KOPT-K1 (cell line): ENCODE data around the gene GPD1L.
"Not testable (repeated sequence)": the region's sequence is repeated elsewhere in the genome, so short reads cannot be mapped to it uniquely, and the experiment has no call there.

ENCODE experiments used
- H3K27ac ChIP-seq: fragments of 200-600 bp; sonication (generic); 2 replicates; pipeline ENCODE4 v1.5.1; 2016; ENCODE audit warnings: antibody characterized with exemption, mild to moderate bottlenecking, low read depth, low read length; ENCODE audit not compliant: poor library complexity, severe bottlenecking
- H3K36me3 ChIP-seq: fragments of 200-600 bp; sonication (generic); 2 replicates; pipeline ENCODE4 v1.5.1; 2017; ENCODE audit warnings: antibody characterized with exemption, mild to moderate bottlenecking, low read length, moderate library complexity; ENCODE audit not compliant: insufficient read depth
- H3K9me3 ChIP-seq: fragments of 200-600 bp; sonication (generic); 2 replicates; pipeline ENCODE4 v1.5.1; 2017; ENCODE audit warnings: antibody characterized with exemption, low read length, mild to moderate bottlenecking; ENCODE audit not compliant: insufficient read depth, poor library complexity, severe bottlenecking

GPD1L gene

DNA sequence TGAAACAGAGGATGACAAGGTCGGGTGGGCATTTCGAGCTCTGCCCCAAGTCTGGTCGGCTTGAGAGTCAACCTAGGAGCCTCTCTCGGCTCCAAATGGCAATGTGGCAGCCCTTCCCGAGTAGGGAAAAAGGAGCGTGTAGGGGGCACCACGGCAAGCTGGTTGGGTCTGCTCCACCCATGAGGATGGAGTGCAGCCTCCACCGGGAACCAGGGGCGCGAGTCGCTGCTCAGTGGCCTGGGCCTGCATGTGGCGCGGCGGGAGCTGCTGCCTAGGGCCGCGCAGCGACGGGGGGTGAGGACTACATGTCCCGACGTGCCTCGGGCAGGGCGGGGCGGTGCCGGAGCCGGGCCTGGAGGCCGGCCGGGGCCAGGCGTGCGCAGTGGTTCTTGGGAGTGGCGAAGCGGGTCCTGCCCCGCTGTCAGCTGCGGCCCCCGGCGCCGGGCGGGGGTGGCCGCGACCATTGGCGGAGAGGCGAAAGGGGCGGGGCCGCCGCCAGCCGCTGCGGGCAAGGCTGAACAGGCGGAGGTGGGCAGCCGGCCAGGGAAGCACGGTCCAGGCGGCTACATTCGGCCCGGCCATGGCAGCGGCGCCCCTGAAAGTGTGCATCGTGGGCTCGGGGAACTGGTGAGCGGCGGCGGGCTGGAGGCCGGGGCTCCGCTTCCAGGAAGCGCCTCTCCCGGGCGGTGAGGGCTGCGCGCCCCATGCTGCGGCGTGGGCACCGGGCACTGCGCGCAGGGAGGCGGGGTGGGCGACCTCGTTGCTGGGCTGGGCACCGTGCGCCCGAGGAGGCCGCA is at the start of gene GPD1L:
Gene GPD1L (plus strand): TSS at position 489 of the 797 bp plus-strand sequence. CDS start 92 bp downstream, at position 581.
- Histone ChIP-seq H3K27ac (peak within 1 kb of the TSS; percentile 54), H3K9me3 (peaks cover 18% of the 10 kb centered on the region), H3K36me3 (no peaks in the 10 kb centered on the region)

DNA sequence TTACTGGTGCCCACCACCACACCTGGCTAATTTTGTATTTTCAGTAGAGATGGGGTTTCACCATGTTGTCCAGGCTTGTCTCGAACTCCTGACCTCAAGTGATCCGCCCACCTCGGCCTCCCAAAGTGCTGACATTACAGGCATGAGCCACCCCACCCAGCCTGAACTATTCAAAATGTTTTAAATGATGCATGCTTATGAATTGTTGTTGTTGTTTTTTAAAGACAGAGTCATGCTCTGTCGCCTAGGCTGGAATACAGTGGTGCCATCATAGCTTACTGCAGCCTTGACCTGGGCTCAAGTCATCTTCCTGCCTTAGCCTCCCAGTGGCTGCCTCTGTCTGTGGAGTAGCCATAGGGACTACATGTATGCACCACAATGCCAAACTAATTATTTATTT is 48.0 kb upstream of the GPD1L start:
- peaks cover 15% of the 10 kb centered on the region for H3K9me3 ChIP-seq
- not testable (repeated sequence) for H3K36me3 ChIP-seq, H3K27ac ChIP-seq

DNA sequence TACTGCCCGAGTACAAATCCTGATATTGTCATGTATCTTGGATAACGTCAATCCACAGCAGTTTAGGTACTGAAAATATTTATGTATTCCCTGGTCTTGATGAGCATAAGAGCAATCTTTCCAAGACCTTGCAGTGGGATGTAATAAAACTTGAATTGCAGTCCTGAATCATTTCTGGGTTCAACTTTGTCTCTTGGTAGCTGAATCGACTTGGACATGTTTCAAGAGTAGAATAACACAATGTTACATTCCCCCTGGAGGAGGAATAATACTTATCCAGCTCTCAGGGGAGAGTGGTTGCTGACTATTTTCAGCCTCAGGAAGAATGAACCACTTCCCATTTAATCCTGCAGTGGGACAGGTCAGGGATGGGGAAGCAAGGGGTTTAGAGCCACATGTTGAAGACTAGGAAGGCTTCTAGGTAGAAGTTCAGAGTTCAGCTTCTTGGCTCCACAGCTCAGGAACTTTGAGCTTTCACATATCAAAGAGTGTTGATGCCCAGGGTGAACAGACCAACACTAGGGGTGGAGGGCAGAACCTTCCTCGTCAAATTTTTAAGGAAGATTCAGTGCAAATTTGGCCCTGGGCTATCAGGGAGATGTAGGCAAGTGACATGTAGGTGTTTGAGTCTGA is 43.4 kb upstream of the GPD1L start:
- H3K9me3 ChIP-seq = no peaks in the 10 kb centered on the region
- H3K27ac ChIP-seq = no peak overlapping the region
- H3K36me3 ChIP-seq = no peaks in the 10 kb centered on the region

DNA sequence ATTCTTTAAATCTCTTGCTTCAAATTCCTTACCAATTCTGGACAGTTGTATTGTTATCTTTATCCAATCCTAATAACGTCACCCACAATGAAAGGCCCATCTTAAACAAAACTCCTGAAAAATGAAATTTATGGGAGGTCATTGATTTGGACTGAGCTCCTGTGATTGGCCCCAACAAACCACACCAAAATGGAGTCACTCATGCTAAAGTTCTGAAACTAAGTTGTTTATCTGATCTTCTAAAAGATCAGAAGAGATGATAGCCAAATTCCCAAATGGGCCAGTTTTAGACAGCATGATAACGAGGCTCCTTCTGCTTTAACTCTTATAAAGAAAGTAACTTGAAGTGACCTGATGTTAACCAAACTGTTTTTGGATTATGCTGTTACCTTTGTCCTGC is 39.7 kb upstream of the GPD1L start:
- no peaks in the 10 kb centered on the region for H3K9me3 ChIP-seq
- H3K27ac ChIP-seq = no peak overlapping the region
- no peaks in the 10 kb centered on the region for H3K36me3 ChIP-seq

DNA sequence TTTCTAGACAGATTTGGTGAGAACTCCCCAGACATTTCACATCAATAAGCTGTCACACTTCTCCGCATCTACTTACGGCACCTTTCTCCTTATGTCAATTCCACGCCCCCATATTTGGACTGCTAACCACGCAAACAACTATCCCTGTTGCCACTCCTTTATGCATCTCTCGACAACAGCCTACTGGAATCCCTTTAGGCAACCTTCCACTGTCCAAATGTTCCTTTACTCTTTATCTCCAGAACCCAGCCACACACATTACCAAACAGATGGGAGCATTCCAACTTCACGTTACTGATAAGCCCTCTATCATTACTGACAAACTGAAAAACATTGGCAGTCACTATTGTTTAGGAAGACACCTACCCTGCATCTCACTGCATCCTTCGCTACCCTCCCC is 32.2 kb upstream of the GPD1L start:
- H3K36me3 ChIP-seq, H3K27ac ChIP-seq, H3K9me3 ChIP-seq: not testable (repeated sequence)

DNA sequence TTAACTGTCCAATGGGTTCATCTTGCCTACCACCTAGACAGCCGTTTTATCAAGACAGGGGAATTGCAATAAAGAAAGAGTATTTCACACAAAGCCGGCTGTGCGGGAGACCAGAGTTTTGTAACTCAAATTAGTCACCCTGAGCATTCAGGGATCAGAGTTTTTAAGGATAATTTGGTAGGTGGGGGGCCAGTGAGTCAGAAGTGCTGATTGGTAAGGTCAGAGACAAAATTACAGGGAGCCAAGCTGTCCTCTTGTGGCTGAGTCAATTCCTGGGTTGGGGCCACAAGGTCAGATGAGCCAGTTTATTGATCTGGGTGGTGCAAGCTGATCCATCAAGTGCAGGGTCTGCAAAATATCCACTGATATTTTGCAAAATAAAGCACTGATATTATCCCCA is 29.9 kb upstream of the GPD1L start:
- Histone ChIP-seq H3K9me3 (no peaks in the 10 kb centered on the region), H3K27ac (no peak overlapping the region)

DNA sequence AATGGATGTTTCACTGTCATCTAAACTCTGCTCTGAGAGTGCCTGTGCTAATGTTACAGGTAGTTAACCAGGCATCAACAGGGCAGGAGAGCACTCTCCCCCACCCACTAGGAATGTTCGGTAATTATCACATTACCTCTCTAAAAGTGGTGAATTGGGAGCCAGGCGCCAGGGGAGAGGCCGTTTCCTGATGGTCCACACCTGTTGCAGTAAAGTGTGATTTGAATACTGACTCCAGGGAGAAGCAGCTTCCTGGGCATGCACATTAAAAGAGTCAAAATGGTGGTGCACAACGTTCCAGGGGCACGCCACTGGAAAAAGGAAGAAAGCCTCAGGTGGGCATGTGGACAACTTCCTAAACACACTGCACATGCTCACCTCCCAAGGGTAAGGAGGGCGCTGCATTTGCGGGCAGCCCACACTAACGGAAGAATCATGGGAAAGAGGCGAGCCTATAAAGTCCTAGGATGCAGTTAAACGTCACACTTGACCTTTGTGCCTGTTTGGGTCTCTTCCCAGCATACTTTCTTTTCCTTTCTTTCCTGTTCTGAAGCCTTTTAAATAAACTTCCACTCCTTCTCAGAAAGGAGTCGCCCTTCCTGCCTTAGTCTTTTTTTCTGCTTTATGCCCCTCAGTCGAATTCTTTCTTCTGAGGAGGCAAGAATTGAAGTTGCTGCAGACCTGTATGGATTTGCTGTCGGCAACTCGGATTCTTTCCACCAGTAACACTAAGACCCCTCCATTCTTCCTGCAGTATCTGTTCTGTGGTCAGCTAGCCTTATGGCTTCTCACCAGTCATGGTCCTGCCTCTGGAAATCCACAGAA is 28.9 kb upstream of the GPD1L start:
- Histone ChIP-seq H3K27ac (no peak overlapping the region), H3K9me3 (no peaks in the 10 kb centered on the region), H3K36me3 (no peaks in the 10 kb centered on the region)

More for the DNA sequence above, 29.9 kb upstream of the GPD1L start:
- H3K36me3 ChIP-seq = no peaks in the 10 kb centered on the region

DNA sequence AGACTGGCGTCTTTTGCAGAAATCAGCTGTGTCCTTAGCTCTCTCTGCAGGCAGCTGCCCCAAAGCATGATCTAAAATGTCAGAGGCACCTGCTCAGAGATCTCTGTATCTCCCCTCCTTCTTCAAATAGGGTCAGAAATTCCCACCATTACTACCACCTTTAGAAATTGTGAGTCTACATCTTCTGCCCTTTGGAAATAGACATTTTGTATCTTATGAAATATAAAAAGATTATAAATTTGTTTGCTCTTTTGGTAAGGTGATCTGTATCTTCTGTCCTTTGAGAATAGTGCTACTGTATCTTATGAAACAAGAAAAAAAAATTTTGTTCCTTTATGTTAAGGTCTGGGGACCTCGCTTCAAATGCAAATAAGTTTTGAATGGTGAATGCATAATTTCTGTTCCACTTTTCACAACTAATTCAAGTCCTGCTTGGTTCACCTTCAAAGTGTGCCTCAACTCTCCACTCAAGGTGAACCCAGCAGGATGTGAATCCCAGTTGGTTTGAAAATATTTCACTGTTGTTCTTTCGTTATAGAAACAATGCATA is 28.3 kb upstream of the GPD1L start:
- Histone ChIP-seq H3K27ac (no peak overlapping the region), H3K36me3 (no peaks in the 10 kb centered on the region), H3K9me3 (no peaks in the 10 kb centered on the region)

DNA sequence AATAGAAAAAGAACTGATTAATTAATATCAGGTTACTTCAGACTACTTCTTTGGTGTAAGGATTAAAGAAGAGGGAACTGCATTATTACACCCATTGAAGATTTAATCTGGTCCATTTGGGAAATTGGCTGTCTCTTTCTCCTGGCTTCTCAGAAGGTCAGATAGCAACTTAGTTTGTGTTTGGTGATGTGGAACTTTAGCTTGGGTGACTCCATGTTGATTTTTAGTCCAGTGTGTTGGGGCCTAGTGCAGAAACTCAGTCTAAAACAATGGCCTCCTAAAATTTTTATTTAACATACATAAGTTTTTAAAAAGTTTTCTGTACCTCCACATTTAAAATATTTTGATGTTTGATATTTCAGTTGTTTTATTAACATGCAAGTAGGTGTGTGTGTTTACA is 27.6 kb upstream of the GPD1L start:
- H3K27ac ChIP-seq = no peak overlapping the region
- H3K9me3 ChIP-seq = no peaks in the 10 kb centered on the region
- no peaks in the 10 kb centered on the region for H3K36me3 ChIP-seq

DNA sequence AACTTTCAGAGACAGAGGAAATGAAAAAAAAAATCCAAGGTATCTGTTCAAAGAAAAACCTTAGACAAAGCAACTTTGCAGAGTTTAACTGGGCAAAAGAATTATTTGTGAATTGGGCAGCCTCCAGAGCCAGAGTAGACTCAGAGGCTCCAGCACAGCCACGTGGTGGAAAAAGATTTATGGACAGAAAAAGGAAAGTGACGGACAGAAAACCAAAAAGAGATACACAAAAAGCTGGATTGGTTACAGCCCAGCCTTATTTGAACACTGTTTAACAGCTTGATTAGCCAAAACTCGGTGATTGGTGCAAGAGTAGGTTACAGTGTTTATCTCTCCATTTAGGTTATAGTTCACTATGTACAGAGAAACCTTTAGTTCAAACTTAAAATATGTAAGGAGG is 23.7 kb upstream of the GPD1L start:
- Histone ChIP-seq H3K9me3 (peaks cover 21% of the 10 kb centered on the region), H3K36me3 (no peaks in the 10 kb centered on the region), H3K27ac (no peak overlapping the region)

DNA sequence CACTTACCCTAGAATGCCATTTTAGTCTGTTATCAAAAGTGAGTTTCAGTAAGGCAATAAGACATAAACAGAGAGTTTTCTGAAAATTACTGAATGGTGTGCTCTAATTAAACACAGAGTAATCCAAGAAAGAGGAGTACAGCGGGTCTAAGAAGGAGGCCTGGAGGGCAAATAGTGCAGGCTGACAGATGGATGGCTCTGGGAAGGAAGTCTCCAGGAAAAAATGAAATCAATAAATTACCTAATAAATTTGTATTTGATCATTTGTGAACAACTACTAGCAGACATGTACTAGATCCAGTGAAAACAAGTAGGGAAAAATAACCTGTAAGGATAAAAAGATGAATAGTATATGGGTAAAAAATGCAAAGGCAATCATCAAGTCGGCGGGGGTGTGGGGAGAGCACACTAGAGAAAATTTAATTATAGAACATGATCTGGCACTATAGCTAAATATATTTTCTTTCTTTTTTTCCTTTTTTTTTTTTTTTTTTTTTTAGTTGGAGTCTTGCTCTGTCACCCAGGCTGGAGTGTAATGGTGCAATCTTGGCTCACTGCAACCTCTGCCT is 22.6 kb upstream of the GPD1L start:
- peaks cover 21% of the 10 kb centered on the region for H3K9me3 ChIP-seq
- H3K27ac ChIP-seq = no peak overlapping the region
- no peaks in the 10 kb centered on the region for H3K36me3 ChIP-seq

DNA sequence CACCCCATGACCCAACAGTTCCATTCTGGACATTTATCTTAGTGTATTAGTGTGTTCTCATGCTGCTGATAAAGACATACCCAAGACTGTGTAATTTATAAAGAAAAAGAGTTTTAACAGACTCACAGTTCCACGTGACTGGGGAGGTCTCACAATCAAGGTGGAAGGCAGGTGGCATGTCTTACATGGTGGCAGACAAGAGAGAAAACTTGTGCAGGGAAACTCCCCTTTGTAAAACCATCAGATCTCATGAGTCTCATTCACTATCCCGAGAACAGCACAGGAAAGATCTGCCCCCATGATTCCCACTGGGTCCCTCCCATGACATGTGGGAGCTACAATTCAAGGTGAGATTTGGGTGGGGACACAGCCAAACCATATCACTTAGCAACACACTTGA is 21.6 kb upstream of the GPD1L start:
- H3K9me3 ChIP-seq = peaks cover 31% of the 10 kb centered on the region
- H3K36me3 ChIP-seq = no peaks in the 10 kb centered on the region
- no peak overlapping the region for H3K27ac ChIP-seq

DNA sequence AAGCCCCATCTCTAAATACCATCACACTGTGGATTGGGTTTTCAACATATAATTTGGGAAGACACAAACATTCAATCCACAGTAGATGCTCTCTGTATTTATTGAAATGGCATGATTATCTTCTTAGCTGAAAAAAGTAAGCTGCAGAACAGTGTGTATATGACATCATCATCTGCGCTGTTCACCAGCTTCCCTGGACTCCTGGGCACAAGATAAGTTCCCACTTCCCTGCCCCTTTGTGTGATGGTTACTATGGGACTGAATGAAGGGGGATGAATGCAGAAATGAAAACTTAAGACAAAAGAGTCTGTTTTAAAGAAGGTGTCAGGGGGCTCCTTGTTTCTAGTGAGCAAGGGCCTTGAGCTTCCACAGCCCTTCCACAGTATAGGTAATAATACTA is 20.0 kb upstream of the GPD1L start:
- no peak overlapping the region for H3K27ac ChIP-seq
- peaks cover 34% of the 10 kb centered on the region for H3K9me3 ChIP-seq
- H3K36me3 ChIP-seq = no peaks in the 10 kb centered on the region

DNA sequence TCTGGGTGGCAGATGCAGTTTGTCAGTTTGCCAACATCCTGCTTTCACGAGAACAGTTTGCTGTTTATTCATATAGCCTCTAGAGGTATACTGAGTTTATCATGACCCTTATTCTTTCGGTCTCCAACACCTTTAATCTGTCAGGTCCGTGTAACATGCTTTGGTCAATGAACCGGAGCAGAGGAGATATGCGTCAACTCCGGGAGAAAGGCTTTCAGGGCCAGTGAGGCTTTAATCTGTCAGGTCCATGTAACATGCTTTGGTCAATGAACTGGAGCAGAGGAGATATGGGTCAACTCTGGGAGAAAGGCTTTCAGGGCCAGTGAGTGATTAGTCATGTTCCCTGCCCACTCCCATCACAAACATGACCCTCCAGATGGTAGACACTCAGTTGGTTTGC is 16.9 kb upstream of the GPD1L start:
- Histone ChIP-seq H3K9me3 (peaks cover 30% of the 10 kb centered on the region), H3K36me3 (no peaks in the 10 kb centered on the region), H3K27ac (no peak overlapping the region)

DNA sequence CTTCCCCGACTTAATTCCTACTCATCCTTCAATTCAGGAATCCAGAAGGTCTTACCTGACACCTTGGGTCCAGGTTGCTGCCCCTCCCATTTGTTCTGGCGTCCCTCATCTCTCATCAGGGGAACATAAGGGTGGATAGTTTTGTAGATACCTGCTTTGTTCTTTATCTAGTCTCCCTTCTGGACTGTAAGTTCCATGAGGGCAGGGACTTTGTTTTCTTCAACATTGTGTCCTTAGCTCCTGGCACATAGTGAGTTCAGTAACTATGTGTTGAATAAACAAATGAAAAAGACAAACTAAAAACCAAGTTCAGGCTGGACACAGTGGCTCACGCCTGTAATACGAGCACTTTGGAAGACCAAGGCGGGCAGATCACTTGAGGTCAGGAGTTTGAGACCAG is 13.2 kb upstream of the GPD1L start:
- Histone ChIP-seq H3K36me3 (no peaks in the 10 kb centered on the region), H3K9me3 (peaks cover 13% of the 10 kb centered on the region), H3K27ac (no peak overlapping the region)
